Kidney (tissue), 14 donors: ENCODE results near the gene LMAN1L. TPM values are rescaled to one million over a fixed set of nuclear protein-coding genes. Genes with fewer than 3 reads are reported as not detected.

Experiments
- DNase-seq, 5 donors: peaks; one replicate each; pipeline ENCODE4 v3.0.0-alpha.2; 2013 to 2020
- FAIRE-seq: peaks from 2 replicates; lab custom pipeline; 2012; peaks lifted over from hg19 to GRCh38; lab: Jason Lieb, UNC
- H3K27ac ChIP-seq, 2 donors: one replicate each; pipeline ENCODE4 v1.7.0; 2013; ENCODE audit warnings: low read depth in 2 of 2, low read length in 2 of 2, inconsistent platforms in 1 of 2
- H3K27me3 ChIP-seq: one replicate; pipeline ENCODE4 v1.7.1; 2013; ENCODE audit warnings: low read length, inconsistent platforms; ENCODE audit not compliant: control insufficient read depth, insufficient read depth
- H3K36me3 ChIP-seq, 3 donors: one replicate each; pipeline versions ENCODE4 v1.7.0 to v1.7.1; 2013; ENCODE audit warnings: low read length in 3 of 3, control low read depth in 1 of 3, inconsistent platforms in 1 of 3; ENCODE audit not compliant: insufficient read depth in 3 of 3, control insufficient read depth in 2 of 3
- H3K4me1 ChIP-seq, 3 donors: one replicate each; pipeline versions ENCODE4 v1.7.0 to v1.7.1; 2013; ENCODE audit warnings: low read length in 3 of 3, inconsistent platforms in 1 of 3, low read depth in 1 of 3; ENCODE audit not compliant: control insufficient read depth in 2 of 3, insufficient read depth in 2 of 3
- H3K4me3 ChIP-seq, 3 donors: one replicate each; pipeline versions ENCODE4 v1.7.0 to v1.8.1; 2013; ENCODE audit warnings: low read length in 3 of 3, control low read depth in 1 of 3, inconsistent platforms in 1 of 3
- H3K9ac ChIP-seq, 3 donors: one replicate each; pipeline versions ENCODE4 v1.7.0 to v1.7.1; 2013; ENCODE audit warnings: low read length in 3 of 3, control low read depth in 1 of 3, inconsistent platforms in 1 of 3
- H3K9me3 ChIP-seq, 3 donors: one replicate each; pipeline versions ENCODE4 v1.7.0 to v1.7.1; 2013; ENCODE audit warnings: low read length in 3 of 3, control low read depth in 1 of 3, inconsistent platforms in 1 of 3; ENCODE audit not compliant: control insufficient read depth in 2 of 3, insufficient read depth in 1 of 3
- CTCF ChIP-seq: IDR thresholded peaks from 3 replicates; pipeline ENCODE4 v1.5.1; 2012; ENCODE audit warnings: mild to moderate bottlenecking, moderate library complexity, borderline replicate concordance; ENCODE audit not compliant: insufficient read depth; ENCODE audit errors: extremely low read depth
- intact Hi-C: fragments of 100-400 bp; cut with DNase I; formaldehyde crosslinking; loops from one replicate; pipeline ENCODE4 v1.11.1; 2022
- polyA plus RNA-seq: library from polyadenylated mRNA; stranded (reverse); fragments of 350-450 nt; fragmentation: Illumina TruSeq; extraction: RNeasy Lipid Tissue Mini Kit (QIAGEN cat#74804); gene quantifications from one replicate; pipeline ENCODE4 v1.2.3, GENCODE V29; 2014; ENCODE audit warnings: low read depth, low replicate concordance; ENCODE audit not compliant: insufficient read depth
- total RNA-seq: library from RNA; stranded (reverse); fragmentation: NEBNext Ultra II Directional; extraction: Animal tissue kit (Norgen Biotek cat#: 25700); gene quantifications from one replicate; pipeline ENCODE4 v1.2.1, GENCODE V29; 2021
- donor health status: control.
- donor health status: control.
- donor health status: control.
- donor health status: control.
- donor health status: control.
- donor health status: DM: yes; HTN: yes; CAD: no.
- donor health status: Normal renal cell carcinoma (clear cell type).

The LMAN1L gene
- total and polyA plus RNA-seq, 2 donors from 2014 or later, result not detected

- H3K4me3 ChIP-seq, result no peak overlapping the region
- H3K27me3 ChIP-seq, result no peaks in the 10 kb centered on the region
- H3K36me3 ChIP-seq, result no peaks in the 10 kb centered on the region
- H3K4me1 ChIP-seq, result peaks cover 0 to 23% (median 10%) of the 10 kb centered on the region in 3 donors
- FAIRE-seq, result no peak
- H3K9me3 ChIP-seq, result no peaks in the 10 kb centered on the region
- TF ChIP-seq CTCF, result no peak
- intact Hi-C loops, result no loop called here
- H3K9ac ChIP-seq, result no peak overlapping the region
- H3K27ac ChIP-seq, result no peak overlapping the region
- DNase-seq, result no peak
These were observed 34.7 kb upstream of the LMAN1L start for GRCh38 chr15:74777769-74778598.

GRCh38 chr15:74778599-74778970 is 34.0 kb upstream of the LMAN1L start:
- FAIRE-seq (no peak), DNase-seq (no peak)
- intact Hi-C loops, result no loop called here
- no peak overlapping the region for H3K27ac ChIP-seq
- no peaks in the 10 kb centered on the region for H3K36me3 ChIP-seq
- H3K4me3 ChIP-seq, result no peak overlapping the region
- TF ChIP-seq CTCF, result no peak
- H3K9ac ChIP-seq, result no peak overlapping the region
- H3K4me1 ChIP-seq, result peaks cover 0 to 29% (median 16%) of the 10 kb centered on the region in 3 donors
- no peaks in the 10 kb centered on the region for H3K27me3 ChIP-seq
- H3K9me3 ChIP-seq, result no peaks in the 10 kb centered on the region

DNA sequence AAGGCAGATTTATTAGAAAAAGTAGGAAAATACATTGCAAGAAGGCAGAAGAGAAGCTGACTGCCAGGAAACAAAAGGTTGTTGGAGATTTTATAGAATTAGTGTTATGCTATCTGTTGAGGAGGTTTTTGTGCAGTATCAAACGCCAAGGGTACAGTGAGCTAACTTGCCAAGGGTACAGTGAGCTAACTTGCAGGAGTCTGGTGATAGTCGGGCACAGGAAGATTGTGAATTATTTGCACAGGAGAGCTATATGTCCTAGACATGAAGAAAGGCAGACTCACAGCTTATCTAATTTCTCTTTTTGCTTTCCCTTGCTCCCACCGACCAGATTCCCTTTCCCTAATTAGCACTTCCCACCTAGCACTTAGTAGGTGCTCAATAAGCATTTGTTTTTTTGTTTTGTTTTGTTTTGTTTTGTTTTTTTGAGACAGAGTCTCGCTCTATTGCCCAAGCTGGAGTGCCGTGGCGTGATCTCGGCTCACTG is 33.4 kb upstream of the LMAN1L start:
- H3K4me1 ChIP-seq, result peaks cover 0 to 33% (median 21%) of the 10 kb centered on the region in 3 donors
- DNase-seq, result no peak
- H3K9me3 ChIP-seq, result no peaks in the 10 kb centered on the region
- intact Hi-C loops, result no loop called here
- H3K36me3 ChIP-seq, result no peaks in the 10 kb centered on the region
- no peak for FAIRE-seq
- H3K4me3 ChIP-seq, result no peak overlapping the region
- H3K9ac ChIP-seq, result no peak overlapping the region
- H3K27ac ChIP-seq, result no peak overlapping the region
- TF ChIP-seq CTCF, result no peak
- H3K27me3 ChIP-seq, result no peaks in the 10 kb centered on the region
